NCI-H1417 (cell line): ENCODE measurements around the gene PRAC1.
A peak's percentile ranks its signal among the peaks of the same experiment; 100 is the strongest.
"Not testable (repeated sequence)": the region's sequence is repeated elsewhere in the genome, so short reads cannot be mapped to it uniquely, and the experiment has no call there.

Experiments
- DNase-seq, 3 experiments: peaks; one replicate each; lab custom pipeline; 2025; lab: John Stamatoyannopoulos, UW

PRAC1 gene

DNA sequence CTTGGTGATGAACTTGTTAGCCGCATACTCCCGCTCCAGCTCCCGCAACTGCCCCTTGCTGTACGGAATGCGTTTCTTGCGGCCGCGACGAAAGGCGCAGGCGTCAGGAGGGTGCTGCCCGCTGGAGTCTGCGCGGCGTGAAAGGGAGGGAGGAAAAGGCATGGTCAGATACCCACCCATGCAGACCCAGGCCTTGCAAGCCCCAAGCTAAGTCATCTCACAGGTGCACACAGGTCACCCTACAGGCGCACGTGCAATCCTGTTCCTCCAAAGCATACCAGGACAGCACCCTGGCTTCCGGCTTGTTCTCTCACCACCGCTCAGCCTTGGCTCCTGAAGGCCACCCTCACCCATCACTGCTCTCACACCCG lies 4.6 kb upstream of the PRAC1 start:
- no peak for DNase-seq

- DNase-seq: no peak
Measured at GRCh38 chr17:48726114-48726915, 4.0 kb upstream of the PRAC1 start.

- no peak for DNase-seq
Measured at GRCh38 chr17:48725288-48726064, 3.2 kb upstream of the PRAC1 start.

- no peak for DNase-seq
Measured at GRCh38 chr17:48725004-48725287, 2.6 kb upstream of the PRAC1 start.

DNA sequence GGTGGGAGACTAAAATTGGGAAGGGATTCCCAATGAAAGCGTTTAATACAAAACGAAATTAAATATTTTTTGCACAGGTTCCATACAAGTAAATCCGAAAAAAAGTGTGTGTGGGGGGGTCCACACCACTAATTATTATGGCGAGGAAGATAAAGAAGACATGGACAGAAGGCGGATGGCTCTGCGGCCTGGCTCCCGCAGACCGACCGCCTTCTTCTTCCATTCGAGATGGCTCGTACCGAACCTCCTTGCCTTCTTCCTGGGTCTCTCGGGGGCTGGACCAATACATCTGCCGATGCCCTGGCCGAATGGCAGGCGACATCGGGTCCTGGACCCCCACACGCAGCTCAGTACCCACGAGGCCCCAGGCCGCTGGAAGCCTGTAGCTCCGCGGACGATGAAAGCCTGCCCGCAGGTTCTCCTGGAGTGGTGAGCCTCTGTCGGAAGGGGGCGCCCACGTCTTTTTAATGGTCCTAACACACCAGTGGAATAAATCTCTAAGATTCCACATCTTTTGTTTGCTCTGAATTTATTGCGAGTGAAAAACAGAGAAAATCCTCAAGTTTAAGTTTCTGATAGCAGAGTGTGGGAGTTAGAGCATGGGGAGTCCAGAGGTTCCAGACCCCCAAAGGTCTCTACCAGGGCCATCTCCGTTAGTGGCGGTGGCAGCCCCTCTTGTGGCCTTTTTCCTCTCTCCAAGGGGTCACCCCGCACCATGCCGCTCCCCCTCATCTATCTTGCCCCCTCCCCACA lies 2.1 kb upstream of the PRAC1 start:
- DNase-seq: peak; percentile 4 to 61 (median 13)

- DNase-seq: no peak
Measured at GRCh38 chr17:48723423-48724250, 1.3 kb upstream of the PRAC1 start.

DNA sequence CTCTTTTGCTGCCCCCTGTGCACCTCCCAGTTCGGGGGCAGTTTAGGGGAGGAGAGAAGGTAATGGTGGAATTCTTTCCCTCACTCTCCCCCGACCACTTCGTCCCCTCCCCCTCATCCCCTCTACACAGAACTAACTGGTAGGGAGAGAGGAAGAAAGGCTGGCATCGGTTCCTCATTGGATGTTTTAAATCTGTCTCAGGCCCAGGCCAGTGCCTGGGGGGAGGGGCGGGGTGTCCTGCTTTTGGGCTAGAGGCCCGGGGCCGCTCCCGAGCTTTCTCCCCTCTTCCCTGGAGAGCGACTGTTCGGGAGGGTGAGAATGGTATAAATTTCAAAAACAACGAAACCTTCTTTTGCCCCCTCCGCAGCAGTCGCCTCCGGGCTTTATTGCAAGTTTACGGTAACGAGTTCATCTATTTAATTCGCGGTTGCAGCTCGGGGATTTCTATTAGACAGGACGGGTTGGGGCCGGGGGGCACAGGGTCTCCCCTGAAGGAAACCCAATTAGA lies 651 bp upstream of the PRAC1 start, which contains the start of gene PRAC2:
TSS of gene PRAC2 (plus strand) at position 271 of the 508 bp plus-strand sequence. CDS start 1,226 bp downstream, outside the sequence.
- DNase-seq: no peak

DNA sequence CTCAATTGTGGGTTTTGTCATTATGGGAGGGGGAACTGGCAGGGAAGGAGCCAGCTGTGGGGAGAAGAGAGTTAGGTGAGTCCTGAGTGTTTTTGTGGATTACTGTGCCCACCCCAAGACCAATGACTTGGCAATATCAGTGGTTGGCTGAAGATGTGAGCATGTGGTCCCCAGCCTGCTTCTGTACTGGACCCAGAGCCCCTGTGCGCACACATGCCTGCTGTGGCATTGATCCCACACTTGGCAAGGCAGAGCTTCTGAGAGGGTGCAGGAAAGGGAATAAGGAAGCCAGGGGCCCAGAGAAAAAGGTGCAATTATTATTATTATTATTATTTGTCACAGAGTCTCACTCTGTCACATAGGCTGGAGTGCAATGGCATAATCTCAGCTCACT lies 1.3 kb downstream of the PRAC1 start:
- no peak for DNase-seq

DNA sequence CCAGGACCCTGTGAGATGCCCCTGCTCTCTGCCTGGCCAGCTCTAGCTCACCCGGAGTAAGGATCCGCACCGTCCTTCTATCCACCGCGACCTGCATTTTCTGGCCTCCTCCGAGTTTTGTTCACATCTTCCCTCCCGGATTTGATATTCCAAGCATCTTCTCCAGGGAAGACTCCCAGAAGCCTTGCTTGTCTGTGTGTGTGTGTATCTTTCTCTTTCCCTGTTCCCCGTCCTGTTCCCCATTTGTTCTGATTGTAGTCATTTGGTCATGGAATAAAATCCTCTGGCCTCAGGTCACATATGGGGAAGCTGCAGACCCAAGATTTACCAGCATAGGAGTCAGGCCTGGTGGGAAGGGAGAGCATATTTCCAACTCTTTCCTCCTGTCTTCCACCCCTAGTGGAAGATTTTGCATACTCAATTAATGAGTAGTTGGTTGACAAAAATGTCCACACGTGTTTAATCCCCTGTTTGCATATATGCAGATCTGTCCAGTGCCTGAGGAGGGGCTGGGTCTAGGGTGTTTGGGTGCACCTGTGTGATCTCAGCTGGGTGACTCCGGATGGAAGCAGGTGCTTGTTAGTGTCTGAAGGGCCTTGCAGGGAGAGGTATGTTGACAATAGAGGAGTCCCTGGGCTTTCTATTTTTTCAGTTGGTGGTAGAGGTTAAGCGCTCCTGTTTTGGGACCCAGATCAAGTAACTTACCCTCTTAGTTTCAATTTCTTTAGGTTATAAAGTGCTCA lies 1.9 kb downstream of the PRAC1 start:
- DNase-seq: peak in 1 of 3 experiments; percentile 15

DNA sequence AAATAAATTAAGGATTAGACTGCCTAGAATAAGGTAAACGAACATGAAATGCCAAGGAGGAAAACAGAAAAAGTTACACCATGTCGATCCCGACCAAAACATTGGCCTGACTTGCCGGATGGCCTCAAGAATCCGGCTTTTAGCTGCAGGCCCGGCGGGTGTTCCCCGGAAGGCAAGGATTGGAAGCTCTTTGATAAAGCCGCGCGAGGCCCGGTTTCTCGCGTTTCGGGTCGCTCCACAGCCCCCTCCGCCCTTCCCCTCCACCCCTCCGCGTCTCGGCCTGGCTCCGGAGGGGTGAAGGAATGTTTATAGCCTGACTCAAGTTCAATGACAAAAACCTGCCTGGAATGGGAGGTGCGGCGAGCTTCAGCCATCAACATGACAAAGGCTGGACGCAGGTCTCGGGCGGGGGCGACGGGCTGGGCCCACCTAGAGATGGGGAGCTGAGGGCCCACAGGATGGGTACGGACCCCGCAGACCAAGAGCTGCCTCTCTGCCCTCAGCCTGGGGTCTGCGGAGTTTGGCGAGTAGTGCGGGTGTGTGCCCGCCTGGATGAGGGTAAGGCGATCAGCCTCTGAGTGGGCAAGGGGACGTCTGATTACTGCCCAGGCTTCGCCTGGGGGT lies 2.6 kb downstream of the PRAC1 start:
- no peak for DNase-seq

DNA sequence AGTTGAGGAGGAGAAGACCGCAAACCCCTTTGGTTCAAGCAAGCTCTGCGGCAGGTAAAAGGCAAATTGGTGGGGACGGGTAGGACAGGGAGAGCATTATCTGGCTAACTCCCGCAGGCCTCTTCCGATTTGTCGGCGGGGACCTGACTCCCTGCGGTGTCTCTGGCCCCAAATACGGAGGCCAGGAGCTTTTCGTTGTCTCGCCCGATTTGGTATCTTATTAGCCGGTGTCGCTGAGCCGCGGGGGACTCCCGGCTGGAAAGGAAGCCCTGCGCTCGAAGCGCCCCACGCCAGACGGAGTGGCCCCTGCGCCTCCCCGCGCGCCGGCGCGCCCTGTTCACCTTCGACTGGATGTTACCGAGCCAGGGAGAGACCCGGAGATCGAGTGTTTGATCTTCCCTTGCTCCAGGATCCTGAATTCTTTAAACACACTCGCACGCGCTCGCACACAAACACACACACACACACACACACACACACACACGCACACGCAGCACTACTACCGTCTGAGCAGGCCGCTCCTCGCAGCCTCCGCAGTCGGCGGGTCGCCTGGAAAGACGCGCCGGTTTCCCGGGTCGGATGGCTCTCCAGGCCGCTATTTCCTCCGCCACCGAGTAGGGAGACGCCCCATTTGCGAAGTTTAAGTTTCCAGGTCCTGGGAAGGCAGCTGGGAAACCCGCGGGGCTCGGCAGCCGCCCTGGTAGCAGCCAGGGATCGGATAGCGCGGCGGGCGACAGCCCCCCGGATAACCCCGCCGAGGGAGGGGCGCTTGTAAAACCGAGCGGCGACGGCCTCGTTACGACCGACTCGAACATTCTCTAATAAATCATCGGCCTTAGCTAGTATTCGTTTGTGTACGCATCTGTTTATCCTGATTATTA lies 3.3 kb downstream of the PRAC1 start:
- no peak for DNase-seq

GRCh38 chr17:48718227-48718760 lies 4.0 kb downstream of the PRAC1 start:
- no peak for DNase-seq

DNA sequence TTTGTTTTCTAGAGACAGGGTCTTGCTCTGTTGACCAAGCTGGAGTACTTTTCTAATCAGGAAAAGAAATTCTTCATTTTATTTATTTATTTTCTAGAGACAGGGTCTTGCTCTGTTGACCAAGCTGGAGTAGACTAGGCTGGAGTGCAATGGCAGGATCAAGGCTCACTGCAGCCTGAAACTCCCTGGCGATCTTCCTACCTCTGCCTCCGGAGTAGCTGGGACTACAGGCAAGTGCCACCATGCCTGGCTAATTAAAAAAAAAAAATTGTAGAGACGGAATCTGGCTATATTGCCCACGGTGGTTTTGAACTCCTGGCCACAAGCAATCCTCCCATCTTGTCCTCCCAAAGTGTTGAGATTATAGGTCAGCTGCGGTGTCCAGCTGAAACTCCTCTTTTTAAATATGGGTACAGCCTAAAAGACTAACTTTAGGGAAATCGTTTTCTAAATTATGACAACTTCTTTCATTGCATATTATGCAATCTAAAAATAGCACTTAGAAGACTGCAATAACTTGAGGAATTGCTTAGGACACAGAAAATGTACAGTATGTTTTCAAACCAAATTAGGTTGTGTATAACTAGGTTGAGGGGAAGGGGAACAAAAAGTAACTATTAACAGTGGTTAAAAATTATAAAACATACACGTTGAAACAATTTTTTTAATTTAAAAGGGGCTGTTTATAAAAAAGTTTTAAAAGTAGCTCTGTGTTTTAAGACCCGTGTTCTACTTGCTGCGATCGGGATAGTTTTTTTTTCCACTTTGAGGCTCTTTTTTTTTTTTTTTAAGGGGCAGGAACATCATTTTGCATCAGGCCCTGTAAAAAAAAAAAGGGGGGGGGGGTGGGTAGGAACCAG lies 4.7 kb downstream of the PRAC1 start:
- no peak for DNase-seq

- DNase-seq: not testable (repeated sequence)
Measured at GRCh38 chr17:48716549-48716948, 5.8 kb downstream of the PRAC1 start.

DNA sequence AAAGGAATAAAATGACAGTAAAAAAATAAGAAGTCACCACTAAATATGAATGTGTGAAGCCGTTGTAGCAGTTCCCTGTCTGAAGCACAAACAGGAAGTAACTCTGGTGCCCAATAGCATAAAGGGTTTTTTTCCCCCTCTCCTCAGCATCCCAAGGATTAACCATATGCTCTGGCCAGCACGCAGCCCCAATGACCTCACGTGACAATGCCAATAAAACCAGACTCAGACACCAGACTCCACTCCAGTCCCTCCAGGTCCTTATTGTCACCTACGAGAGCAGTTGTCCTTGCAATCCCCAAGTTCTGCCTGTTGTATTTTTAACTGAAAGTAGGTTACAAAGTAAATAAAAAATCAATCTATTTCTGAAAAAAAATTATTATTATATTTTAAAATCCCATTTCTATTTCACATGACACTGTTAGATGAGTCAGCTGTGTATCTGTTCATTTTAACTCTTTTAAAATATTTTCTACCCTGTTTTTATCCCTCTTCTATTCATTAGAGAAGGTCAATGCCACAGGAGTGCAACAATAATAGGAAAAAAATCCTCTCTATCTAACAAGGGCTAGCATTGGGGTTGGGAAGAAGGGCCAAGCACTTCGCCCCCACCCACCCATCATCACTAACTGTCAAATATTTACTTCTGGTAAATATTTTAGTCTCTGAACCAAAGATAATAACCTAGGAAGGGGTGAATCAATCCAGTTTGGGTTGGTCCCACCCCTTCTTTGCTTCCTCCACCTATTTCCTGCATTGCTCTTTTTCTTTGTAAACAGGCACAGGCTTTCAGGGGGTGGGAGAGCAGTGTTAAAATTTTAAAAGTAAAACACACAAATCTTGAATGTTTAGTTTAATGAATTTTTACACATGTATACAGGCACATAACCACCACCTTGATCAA lies 6.6 kb downstream of the PRAC1 start:
- DNase-seq: peak in 1 of 3 experiments; percentile 9

DNA sequence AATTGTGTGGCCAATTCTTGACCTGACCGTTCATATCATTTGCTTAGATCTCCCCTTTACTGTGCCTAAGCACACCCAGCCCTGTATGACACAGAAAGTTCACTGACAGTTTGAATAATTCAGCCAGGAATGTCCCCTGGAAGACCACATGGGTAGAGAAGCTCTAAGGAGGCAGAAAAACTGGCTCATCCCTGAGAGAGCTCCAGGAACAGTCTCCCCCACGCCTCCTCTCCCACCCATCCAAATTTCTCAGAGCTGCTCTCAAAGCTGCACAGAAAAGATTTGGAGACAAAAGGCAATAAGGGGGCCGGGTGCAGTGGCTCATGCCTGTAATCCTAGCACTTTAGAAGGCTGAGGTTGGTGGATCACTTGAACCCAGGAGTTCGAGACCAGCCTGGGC lies 11.2 kb downstream of the PRAC1 start:
- no peak for DNase-seq
